ENCODE results near the gene GLS2.
"Not testable (repeated sequence)": the region's sequence is repeated elsewhere in the genome, so short reads cannot be mapped to it uniquely, and the experiment has no call there.

The GLS2 gene

GRCh38 chr12:56493409-56494105 is 5.6 kb upstream of the GLS2 start:
- DNase-seq (ENCODE audit: low read depth) = not testable (repeated sequence)

- DNase-seq (ENCODE audit: low read depth) = no peak
Observed at GRCh38 chr12:56490360-56490759, 2.4 kb upstream of the GLS2 start.

- no peak for DNase-seq (ENCODE audit: low read depth)
Observed at GRCh38 chr12:56487448-56488040, 417 bp downstream of the GLS2 start.

GRCh38 chr12:56486694-56487093 is 1.3 kb downstream of the GLS2 start:
- DNase-seq (ENCODE audit: low read depth) = no peak

- DNase-seq (ENCODE audit: low read depth) = no peak
Observed at GRCh38 chr12:56484566-56484965, 3.4 kb downstream of the GLS2 start.

GRCh38 chr12:56479625-56480024 is 8.3 kb downstream of the GLS2 start:
- DNase-seq (ENCODE audit: low read depth) = no peak

GRCh38 chr12:56477521-56478225 is 10.3 kb downstream of the GLS2 start:
- DNase-seq (ENCODE audit: low read depth) = no peak

GRCh38 chr12:56476972-56477432 is 11.0 kb downstream of the GLS2 start:
- DNase-seq (ENCODE audit: low read depth) = no peak

GRCh38 chr12:56476143-56476542 is 11.8 kb downstream of the GLS2 start:
- no peak for DNase-seq (ENCODE audit: low read depth)

- no peak for DNase-seq (ENCODE audit: low read depth)
Observed at GRCh38 chr12:56474389-56474788, 13.6 kb downstream of the GLS2 start.

- DNase-seq (ENCODE audit: low read depth) = no peak
Observed at GRCh38 chr12:56469007-56469930, 18.7 kb downstream of the GLS2 start.

- DNase-seq (ENCODE audit: low read depth) = peak; percentile 57
Observed at GRCh38 chr12:56468216-56469006, 19.6 kb downstream of the GLS2 start, which contains the start of gene SPRYD4. Gene SPRYD4, plus strand, starts transcription at chr12:56468578. Its CDS starts 14 bp downstream, at chr12:56468592.

GRCh38 chr12:56462565-56462964 is 25.4 kb downstream of the GLS2 start:
- DNase-seq (ENCODE audit: low read depth) = no peak

GRCh38 chr12:56461235-56462159 is 26.5 kb downstream of the GLS2 start:
- no peak for DNase-seq (ENCODE audit: low read depth)

- no peak for DNase-seq (ENCODE audit: low read depth)
Observed at GRCh38 chr12:56457817-56458216, 30.1 kb downstream of the GLS2 start.

GRCh38 chr12:56454557-56454956 is 33.4 kb downstream of the GLS2 start, which contains the start of gene MIP:
Gene MIP, minus strand, starts transcription at chr12:56454657. Its CDS starts 44 bp downstream, at chr12:56454613.
- DNase-seq (ENCODE audit: low read depth) = no peak

GRCh38 chr12:56451147-56451546 is 36.8 kb downstream of the GLS2 start:
- DNase-seq (ENCODE audit: low read depth) = no peak

GRCh38 chr12:56450241-56450640 is 37.7 kb downstream of the GLS2 start:
- no peak for DNase-seq (ENCODE audit: low read depth)

- no peak for DNase-seq (ENCODE audit: low read depth)
Observed at GRCh38 chr12:56449622-56449984, 38.4 kb downstream of the GLS2 start.

Measured in HS-27A (cell line).